CD4-positive, alpha-beta memory T cell (primary cell): ENCODE results near the gene PRSS8. TPM values are rescaled to one million over a fixed set of nuclear protein-coding genes. Genes with fewer than 3 reads are reported as not detected.

Experiments
- CTCF ChIA-PET: fragments of 350-600 bp; sonication (Branson Sonifier 250); formaldehyde crosslinking; loops from one replicate; lab custom pipeline; 2021; ENCODE audit warnings: inconsistent platforms; ENCODE audit not compliant: partially characterized antibody; lab: Charles Lee
- POLR2A ChIA-PET: fragments of 350-600 bp; sonication (Branson Sonifier 250); formaldehyde crosslinking; loops from one replicate; lab custom pipeline; 2021; ENCODE audit not compliant: partially characterized antibody; lab: Charles Lee
- DNase-seq, 5 donors: peaks; one replicate each; pipeline versions ENCODE4 v3.0.0 to v3.0.0-alpha.2; 2020 to 2022; ENCODE audit warnings: mixed read lengths in 1 of 5
- H3K27ac ChIP-seq: one replicate; pipeline ENCODE4 v1.7.0; 2013; ENCODE audit warnings: low read depth, low read length
- H3K27me3 ChIP-seq: 2 replicates; pipeline ENCODE4 v1.7.0; 2013; ENCODE audit warnings: mild to moderate bottlenecking, low read length, moderate library complexity; ENCODE audit not compliant: insufficient read depth
- H3K36me3 ChIP-seq: 2 replicates; pipeline ENCODE4 v1.7.0; 2013; ENCODE audit warnings: mild to moderate bottlenecking, low read length, moderate library complexity; ENCODE audit not compliant: insufficient read depth
- H3K4me1 ChIP-seq: 2 replicates; pipeline ENCODE4 v1.7.0; 2013; ENCODE audit warnings: mild to moderate bottlenecking, low read length, moderate library complexity; ENCODE audit not compliant: insufficient read depth
- H3K4me3 ChIP-seq, 2 donors: one replicate each; pipeline ENCODE4 v1.7.0; 2013; ENCODE audit warnings: low read length in 2 of 2, mild to moderate bottlenecking in 1 of 2
- H3K9me3 ChIP-seq, 2 donors: one replicate each; pipeline ENCODE4 v1.7.0; 2013; ENCODE audit warnings: low read length in 2 of 2, control low read depth in 1 of 2; ENCODE audit not compliant: control insufficient read depth in 1 of 2
- H3K27ac Mint-ChIP-seq, 7 donors: one replicate each; pipeline ENCODE4 v1.8.0; 2020 to 2021; ENCODE audit warnings: mixed read lengths in 7 of 7, mild to moderate bottlenecking in 6 of 7, inconsistent platforms in 3 of 7, moderate library complexity in 3 of 7
- H3K27me3 Mint-ChIP-seq, 2 donors: one replicate each; pipeline ENCODE4 v1.8.0; 2020 to 2021; ENCODE audit warnings: mixed read lengths in 2 of 2
- H3K36me3 Mint-ChIP-seq, 2 donors: one replicate each; pipeline ENCODE4 v1.8.0; 2020 to 2021; ENCODE audit warnings: mixed read lengths in 2 of 2, inconsistent platforms in 1 of 2, mild to moderate bottlenecking in 1 of 2
- H3K4me1 Mint-ChIP-seq, 4 donors: one replicate each; pipeline ENCODE4 v1.8.0; 2020 to 2021; ENCODE audit warnings: mixed read lengths in 4 of 4, mild to moderate bottlenecking in 1 of 4
- H3K4me3 Mint-ChIP-seq, 8 donors: one replicate each; pipeline ENCODE4 v1.8.0; 2020 to 2021; ENCODE audit warnings: mixed read lengths in 8 of 8, mild to moderate bottlenecking in 7 of 8, moderate library complexity in 6 of 8, inconsistent platforms in 3 of 8
- H3K9me3 Mint-ChIP-seq, 8 donors: one replicate each; pipeline ENCODE4 v1.8.0; 2020 to 2021; ENCODE audit warnings: mixed read lengths in 8 of 8, mild to moderate bottlenecking in 5 of 8, inconsistent platforms in 3 of 8, moderate library complexity in 1 of 8
- intact Hi-C: fragments of 100-400 bp; cut with micrococcal nuclease; formaldehyde crosslinking; loops from one replicate; pipeline ENCODE4 v1.15.1; 2023
- polyA plus RNA-seq, 2 donors: library from polyadenylated mRNA; unstranded; fragments of 300-500 nt; fragmentation: Illumina TruSeq; gene quantifications; one replicate each; pipeline ENCODE4 v1.2.3, GENCODE V29; 2021
- total RNA-seq, 2 experiments: library from RNA; stranded (reverse); gene quantifications; one replicate each; pipeline ENCODE4 v1.2.3, GENCODE V29; 2021

The PRSS8 gene
- total and polyA plus RNA-seq, 4 experiments from 2014 or later = 0.33 TPM; not detected in 3

DNA sequence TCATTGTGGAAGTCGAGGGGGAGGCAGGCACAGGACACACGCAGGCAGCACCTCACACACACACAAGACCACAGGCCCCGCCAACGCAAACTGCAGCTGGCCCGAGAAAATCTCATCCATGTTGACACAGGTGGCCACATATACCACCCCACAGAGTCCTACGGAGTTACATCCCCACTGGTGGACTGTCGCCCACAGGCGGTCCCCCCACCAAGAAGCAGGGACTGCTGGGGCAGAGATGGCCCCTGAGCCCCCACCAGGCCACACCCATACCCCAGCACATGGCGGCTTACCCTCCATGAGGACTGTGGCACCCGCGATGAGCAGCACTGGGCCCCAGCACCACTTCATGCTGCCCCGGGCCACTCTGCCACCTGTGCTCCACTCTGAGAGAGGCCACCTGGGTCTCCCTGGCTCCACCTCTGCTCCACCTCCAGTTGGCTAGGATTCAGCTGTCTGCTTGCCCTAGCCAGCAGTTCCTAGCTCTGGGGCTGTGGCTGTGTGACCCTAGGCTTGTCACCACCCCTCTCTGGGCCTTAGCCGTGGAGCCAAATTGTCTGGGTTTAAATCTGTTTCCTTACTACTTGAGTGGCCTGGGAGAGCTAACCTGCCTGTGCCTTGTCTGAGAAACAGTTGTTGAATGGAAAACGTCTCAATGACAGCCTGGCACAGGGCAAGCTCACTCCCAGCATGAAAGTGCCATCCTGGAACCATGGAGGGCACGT, 46.9 kb downstream of the PRSS8 start, which contains the start of gene PRSS53:
TSS of gene PRSS53 (minus strand) at position 485 of the 725 bp plus-strand sequence. CDS start at position 351, 134 bp downstream.
- H3K9me3 ChIP-seq = no peaks in the 10 kb centered on the region

DNA sequence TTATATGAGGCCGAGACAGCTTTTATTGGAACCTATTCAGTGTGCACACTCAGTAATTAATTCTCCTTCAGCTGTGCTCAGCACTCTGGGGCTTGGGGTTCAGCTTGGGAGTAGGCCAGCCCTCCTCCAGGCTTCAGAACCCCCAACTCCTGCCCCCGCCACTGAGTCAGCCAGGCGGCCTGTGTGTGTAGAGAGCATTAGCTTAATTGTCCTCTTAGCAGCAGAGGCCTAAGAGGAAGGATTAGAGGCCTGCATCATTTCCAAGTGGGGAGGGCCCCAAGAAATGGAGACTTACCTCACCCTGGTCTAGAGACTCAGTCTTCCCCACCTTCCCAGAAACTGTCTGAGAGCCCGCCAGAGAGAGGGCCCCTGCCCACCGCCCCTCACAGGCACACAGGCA, 47.6 kb downstream of the PRSS8 start:
- H3K9me3 Mint-ChIP-seq = no peaks in the 10 kb centered on the region
- POLR2A ChIA-PET = interaction anchor here (1.0 kb wide), 1 partner anchor 55 kb away, joined by 4 read pairs; no protein-coding TSS in a partner anchor
- no peaks in the 10 kb centered on the region for H3K9me3 ChIP-seq

More for the DNA sequence above, 46.9 kb downstream of the PRSS8 start, which contains the start of gene PRSS53:
- Mint-ChIP-seq H3K27me3 (no peaks in the 10 kb centered on the region), H3K4me1 (peaks cover 0 to 19% (median 10%) of the 10 kb centered on the region in 4 donors), H3K27ac (peak within 1 kb of the TSS in 1 of 7 donors; percentile 37), H3K9me3 (no peaks in the 10 kb centered on the region), H3K4me3 (no peak within 1 kb of the TSS), H3K36me3 (peaks cover 4 to 24% of the 10 kb centered on the region in 2 donors)
- Histone ChIP-seq H3K4me3 (no peak within 1 kb of the TSS), H3K27ac (no peak within 1 kb of the TSS), H3K27me3 (no peaks in the 10 kb centered on the region), H3K4me1 (peaks cover 5% of the 10 kb centered on the region), H3K36me3 (peaks cover 13% of the 10 kb centered on the region)
- intact Hi-C loops = no loop called here
- ChIA-PET CTCF (interaction anchor here (0.5 kb wide), 1 partner anchor 12 kb away, joined by 4 read pairs; no protein-coding TSS in a partner anchor), POLR2A (interaction anchor here (1.0 kb wide), 1 partner anchor 54 kb away, joined by 4 read pairs; no protein-coding TSS in a partner anchor)
- DNase-seq = no peak

DNA sequence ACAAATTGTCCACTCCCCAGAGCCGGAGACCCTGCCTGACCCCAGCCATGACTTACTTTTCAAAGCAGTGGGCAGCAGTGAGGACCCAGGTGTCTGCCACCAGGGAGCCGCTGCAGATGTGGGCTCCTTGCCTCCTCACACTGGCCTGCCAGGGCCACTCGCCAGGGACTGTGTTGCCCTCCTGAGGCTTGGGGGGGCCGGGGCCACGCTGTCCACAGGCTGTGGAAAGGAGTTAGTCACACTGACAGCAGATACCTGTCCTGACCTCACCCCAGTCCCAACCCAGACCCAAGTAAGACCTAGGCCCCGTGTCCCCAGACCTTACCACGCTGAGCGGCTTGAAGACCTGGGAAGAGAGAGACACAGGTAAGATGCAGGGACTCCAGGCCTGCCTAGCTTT, 48.0 kb downstream of the PRSS8 start:
- POLR2A ChIA-PET = interaction anchor here (1.0 kb wide), 1 partner anchor 55 kb away, joined by 4 read pairs; no protein-coding TSS in a partner anchor
- intact Hi-C loops = no loop called here
- DNase-seq = no peak
- no peaks in the 10 kb centered on the region for H3K9me3 Mint-ChIP-seq
- H3K4me1 Mint-ChIP-seq = peaks cover 0 to 12% (median 3%) of the 10 kb centered on the region in 4 donors
- H3K27ac Mint-ChIP-seq = no peak overlapping the region
- Histone ChIP-seq H3K36me3 (peaks cover 13% of the 10 kb centered on the region), H3K9me3 (no peaks in the 10 kb centered on the region), H3K4me3 (no peak overlapping the region), H3K27me3 (no peaks in the 10 kb centered on the region), H3K4me1 (no peaks in the 10 kb centered on the region), H3K27ac (no peak overlapping the region)
- H3K4me3 Mint-ChIP-seq = no peak overlapping the region
- H3K27me3 Mint-ChIP-seq = no peaks in the 10 kb centered on the region
- CTCF ChIA-PET = no interaction called here
- peaks cover 4 to 27% of the 10 kb centered on the region in 2 donors for H3K36me3 Mint-ChIP-seq

More for the DNA sequence above, 47.6 kb downstream of the PRSS8 start:
- intact Hi-C loops = no loop called here
- no peaks in the 10 kb centered on the region for H3K4me1 ChIP-seq
- no peaks in the 10 kb centered on the region for H3K27me3 ChIP-seq
- CTCF ChIA-PET = no interaction called here
- no peaks in the 10 kb centered on the region for H3K27me3 Mint-ChIP-seq
- peaks cover 13% of the 10 kb centered on the region for H3K36me3 ChIP-seq
- peaks cover 4 to 27% of the 10 kb centered on the region in 2 donors for H3K36me3 Mint-ChIP-seq
- H3K4me3 Mint-ChIP-seq = no peak overlapping the region
- no peak overlapping the region for H3K27ac Mint-ChIP-seq
- H3K4me3 ChIP-seq = no peak overlapping the region
- H3K4me1 Mint-ChIP-seq = peaks cover 0 to 13% (median 6%) of the 10 kb centered on the region in 4 donors
- no peak for DNase-seq
- H3K27ac ChIP-seq = no peak overlapping the region

DNA sequence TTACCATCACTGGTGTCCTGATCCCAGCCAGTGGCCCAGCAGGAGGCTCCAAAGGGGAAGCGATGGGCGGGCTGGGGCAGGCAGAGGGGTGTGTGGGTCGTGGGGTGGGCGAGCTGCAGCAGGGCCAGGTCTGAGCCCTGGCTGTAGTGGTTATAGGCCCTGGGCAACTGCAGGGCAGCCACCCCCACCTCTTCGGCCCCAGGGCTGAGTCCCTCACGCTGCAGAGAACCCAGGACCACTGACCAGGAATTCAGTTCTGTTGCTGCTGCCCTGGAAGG, 49.0 kb downstream of the PRSS8 start:
- Mint-ChIP-seq H3K4me1 (peaks cover 0 to 17% (median 6%) of the 10 kb centered on the region in 4 donors), H3K27me3 (no peaks in the 10 kb centered on the region), H3K4me3 (no peak overlapping the region), H3K27ac (peak overlapping the region in 2 of 7 donors; percentile 25 to 51), H3K9me3 (no peaks in the 10 kb centered on the region), H3K36me3 (peaks cover 4 to 30% of the 10 kb centered on the region in 2 donors)
- H3K27ac ChIP-seq = no peak overlapping the region
- DNase-seq = no peak
- ChIA-PET POLR2A (interaction anchor here (0.8 to 1.6 kb wide), 4 partner anchors 8 to 94 kb away, joined by 3 to 4 read pairs (median 4); partner anchors contain the start of genes FUS and VKORC1), CTCF (interaction anchor here (1.1 to 1.2 kb wide), 2 partner anchors 8 to 55 kb away, joined by 3 read pairs; partner anchors contain the start of gene VKORC1)
- intact Hi-C loops = no loop called here
- H3K9me3 ChIP-seq = no peaks in the 10 kb centered on the region
- H3K4me3 ChIP-seq = no peak overlapping the region
- peaks cover 13% of the 10 kb centered on the region for H3K36me3 ChIP-seq
- H3K27me3 ChIP-seq = no peaks in the 10 kb centered on the region
- peaks cover 7% of the 10 kb centered on the region for H3K4me1 ChIP-seq

DNA sequence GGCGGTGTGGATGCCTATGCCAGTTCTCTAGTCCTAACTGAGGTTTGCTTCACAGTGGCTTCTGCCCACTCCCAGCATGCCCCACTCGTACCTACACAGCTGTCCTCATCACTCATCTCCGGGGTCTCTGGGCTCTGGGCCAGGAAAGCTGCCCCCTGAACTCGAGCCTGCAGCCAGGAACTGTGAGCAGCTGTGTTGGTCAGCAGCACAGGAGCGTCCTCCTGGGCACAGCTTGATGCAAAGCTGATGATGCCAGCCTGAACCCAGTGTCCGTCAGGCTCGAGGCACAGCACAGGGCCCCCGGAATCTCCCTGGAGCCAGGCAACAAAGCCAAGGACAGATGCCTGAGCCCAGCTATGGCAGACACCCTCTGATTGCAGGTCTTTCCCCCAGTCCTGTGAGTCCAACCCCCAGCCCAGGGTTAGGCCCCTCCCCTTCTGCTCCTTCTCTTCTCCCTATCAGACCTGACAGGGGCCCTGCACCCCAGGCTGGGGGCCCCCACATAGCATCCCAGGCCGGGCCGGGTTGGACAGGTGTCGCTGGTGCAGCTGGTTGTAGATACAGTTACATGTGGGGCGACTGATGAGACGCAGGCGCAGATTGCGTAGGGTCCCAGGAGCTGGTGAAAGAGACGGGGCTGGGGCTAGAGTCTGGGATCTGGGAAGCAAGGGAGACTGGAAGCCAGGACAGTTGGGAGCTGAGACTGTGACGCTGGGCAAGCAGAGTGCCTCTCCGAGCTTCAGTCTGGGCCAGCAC, 49.5 kb downstream of the PRSS8 start:
- no peaks in the 10 kb centered on the region for H3K9me3 Mint-ChIP-seq
- no peak for DNase-seq
- H3K36me3 Mint-ChIP-seq = peaks cover 4 to 28% of the 10 kb centered on the region in 2 donors
- ChIA-PET CTCF (interaction anchor here (1.1 to 1.2 kb wide), 2 partner anchors 8 to 56 kb away, joined by 3 read pairs; partner anchors contain the start of gene VKORC1), POLR2A (interaction anchor here (0.8 to 2.7 kb wide), 5 partner anchors 8 to 94 kb away, joined by 3 to 12 read pairs (median 4); partner anchors contain the start of genes FUS, VKORC1, ZNF646 and ZNF668)
- H3K4me1 Mint-ChIP-seq = peaks cover 0 to 15% (median 7%) of the 10 kb centered on the region in 4 donors
- Histone ChIP-seq H3K9me3 (no peaks in the 10 kb centered on the region), H3K36me3 (peaks cover 13% of the 10 kb centered on the region), H3K4me3 (no peak overlapping the region), H3K27ac (no peak overlapping the region), H3K4me1 (peaks cover 10% of the 10 kb centered on the region), H3K27me3 (no peaks in the 10 kb centered on the region)
- H3K27me3 Mint-ChIP-seq = no peaks in the 10 kb centered on the region
- intact Hi-C loops = no loop called here
- peak overlapping the region in 1 of 8 donors; percentile 12 for H3K4me3 Mint-ChIP-seq
- peak overlapping the region in 4 of 7 donors; percentile 25 to 73 (median 52) for H3K27ac Mint-ChIP-seq

DNA sequence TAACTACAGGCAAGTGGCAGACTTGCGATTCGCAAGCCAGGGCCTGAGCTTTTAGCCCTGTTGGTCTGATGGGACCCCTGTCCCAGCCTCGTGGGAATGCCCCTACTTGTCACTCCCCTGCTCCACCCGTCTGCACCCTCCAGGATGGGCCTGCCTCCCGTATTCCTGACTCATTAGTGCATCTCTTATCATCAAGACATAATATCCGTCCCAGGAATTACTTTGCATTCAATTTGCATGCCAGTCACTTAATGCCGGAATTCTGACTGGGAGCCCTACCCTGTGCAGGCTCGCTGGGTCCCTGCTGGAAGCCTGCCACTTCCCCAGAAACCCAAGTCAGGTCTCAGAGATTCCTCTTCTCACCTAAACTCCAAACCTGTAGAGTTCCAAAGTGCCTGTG, 50.1 kb downstream of the PRSS8 start:
- peak overlapping the region in 2 of 7 donors; percentile 54 to 69 for H3K27ac Mint-ChIP-seq
- intact Hi-C loops = no loop called here
- Histone ChIP-seq H3K4me3 (no peak overlapping the region), H3K27me3 (no peaks in the 10 kb centered on the region), H3K4me1 (peaks cover 10% of the 10 kb centered on the region), H3K9me3 (no peaks in the 10 kb centered on the region), H3K27ac (no peak overlapping the region), H3K36me3 (peaks cover 14% of the 10 kb centered on the region)
- H3K27me3 Mint-ChIP-seq = no peaks in the 10 kb centered on the region
- no peaks in the 10 kb centered on the region for H3K9me3 Mint-ChIP-seq
- peaks cover 0 to 13% (median 8%) of the 10 kb centered on the region in 4 donors for H3K4me1 Mint-ChIP-seq
- no peak for DNase-seq
- POLR2A ChIA-PET = interaction anchor here (1.4 to 2.7 kb wide), 4 partner anchors 9 to 95 kb away, joined by 3 to 12 read pairs (median 4); partner anchors contain the start of genes FUS, VKORC1, ZNF646 and ZNF668
- no peak overlapping the region for H3K4me3 Mint-ChIP-seq
- peaks cover 0 to 28% of the 10 kb centered on the region in 2 donors for H3K36me3 Mint-ChIP-seq
- CTCF ChIA-PET = interaction anchor here (1.1 to 1.2 kb wide), 2 partner anchors 9 to 57 kb away, joined by 3 read pairs; partner anchors contain the start of gene VKORC1
